ELF-1 (cell line): Measurements from ENCODE around the gene CCDC38.
"Not testable (repeated sequence)": the region's sequence is repeated elsewhere in the genome, so short reads cannot be mapped to it uniquely, and the experiment has no call there.

ENCODE experiments used
- DNase-seq: peaks from one replicate; pipeline ENCODE4 v3.0.0-alpha.2; 2016; ENCODE audit warnings: low read depth, low spot score

Gene CCDC38

GRCh38 chr12:95942524-95943329, at the start of gene CCDC38:
Gene CCDC38 (minus strand): TSS chr12:95942614. CDS start chr12:95936509, 6,105 bp downstream.
- DNase-seq = peak; percentile 25

DNA sequence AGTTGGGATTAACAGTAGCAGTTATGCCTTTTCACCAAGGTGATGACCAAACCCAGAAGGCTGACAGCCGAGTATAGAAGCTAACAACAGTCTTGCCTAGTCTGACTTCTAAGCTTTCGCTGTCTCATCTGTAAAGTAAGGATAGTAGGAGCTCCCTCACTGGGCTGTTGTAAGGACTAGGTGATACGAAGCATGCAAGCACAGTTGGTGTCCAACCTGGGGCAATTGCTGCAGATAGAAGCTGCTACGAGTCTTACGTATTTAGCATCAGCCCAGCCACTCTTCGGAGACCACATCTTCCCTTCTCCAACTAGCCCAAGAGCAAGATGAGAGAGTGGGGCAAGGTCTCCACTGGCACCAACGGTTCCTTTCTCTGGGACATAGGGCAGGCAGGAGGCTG, 47.7 kb upstream of the CCDC38 start:
- no peak for DNase-seq

DNA sequence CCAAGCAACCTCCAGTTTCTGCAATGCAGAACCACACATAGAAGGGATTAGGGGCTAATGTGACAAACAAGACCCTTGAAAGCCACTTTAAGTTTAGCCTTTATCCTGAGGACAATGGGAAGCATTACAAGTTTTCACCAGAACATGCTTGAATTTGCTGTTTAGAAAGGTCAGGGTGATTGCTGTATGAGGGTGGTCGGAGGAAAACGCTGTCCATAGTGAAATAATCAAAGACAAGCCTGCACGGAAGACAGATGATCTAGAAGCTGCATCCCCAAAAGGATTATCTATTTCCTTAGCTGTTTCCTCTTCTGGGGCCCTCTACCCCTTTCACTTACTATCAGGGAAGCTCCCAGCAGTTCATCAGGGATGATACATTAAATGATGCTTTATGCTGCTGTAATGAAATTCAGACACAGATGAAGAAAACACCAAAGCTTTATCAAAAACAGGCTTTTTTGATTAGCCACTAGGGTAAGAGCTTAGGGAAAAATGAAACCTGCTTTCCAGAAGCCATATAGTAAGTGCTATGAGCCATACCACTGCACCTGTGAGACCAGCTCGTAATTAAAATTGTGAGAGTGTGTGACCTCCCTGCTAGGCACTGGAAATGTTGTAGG, 47.2 kb upstream of the CCDC38 start:
- DNase-seq = no peak

DNA sequence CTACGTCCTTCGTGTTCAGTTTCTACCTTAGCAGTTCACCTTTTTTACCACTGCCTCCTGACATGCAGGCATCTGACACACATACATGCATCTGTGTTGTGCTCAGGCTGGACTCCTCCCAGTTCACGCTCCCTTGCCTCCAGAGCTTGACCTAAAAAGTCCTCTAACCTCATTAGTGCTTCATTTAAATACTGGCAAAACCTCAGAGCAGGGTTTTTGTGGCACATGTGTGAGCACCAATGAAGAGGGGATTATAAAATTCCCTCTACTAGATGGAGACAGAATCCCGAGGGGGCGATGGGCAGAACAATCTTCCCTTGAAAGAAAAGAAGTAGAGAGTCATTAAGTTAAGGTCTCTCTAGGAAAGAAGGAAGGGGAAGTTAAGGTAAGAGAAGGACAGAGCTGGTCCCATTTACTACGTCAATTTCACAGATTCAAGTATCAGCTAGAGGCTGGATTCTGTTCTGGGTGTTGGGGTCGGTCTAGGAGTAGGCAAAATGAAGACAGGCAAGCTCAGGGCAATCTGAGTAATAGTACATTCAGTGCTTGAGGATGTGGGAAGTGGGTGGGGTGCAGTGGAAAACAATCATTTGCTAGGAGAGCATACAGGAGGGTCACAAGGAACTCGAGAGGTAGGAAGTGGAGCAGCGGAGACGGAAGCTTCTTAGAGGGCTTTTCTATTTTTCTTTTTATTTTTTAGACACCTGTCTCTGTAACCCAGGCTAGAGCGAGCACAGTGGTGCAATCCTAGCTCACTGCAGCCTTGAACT, 46.3 kb upstream of the CCDC38 start:
- no peak for DNase-seq

DNA sequence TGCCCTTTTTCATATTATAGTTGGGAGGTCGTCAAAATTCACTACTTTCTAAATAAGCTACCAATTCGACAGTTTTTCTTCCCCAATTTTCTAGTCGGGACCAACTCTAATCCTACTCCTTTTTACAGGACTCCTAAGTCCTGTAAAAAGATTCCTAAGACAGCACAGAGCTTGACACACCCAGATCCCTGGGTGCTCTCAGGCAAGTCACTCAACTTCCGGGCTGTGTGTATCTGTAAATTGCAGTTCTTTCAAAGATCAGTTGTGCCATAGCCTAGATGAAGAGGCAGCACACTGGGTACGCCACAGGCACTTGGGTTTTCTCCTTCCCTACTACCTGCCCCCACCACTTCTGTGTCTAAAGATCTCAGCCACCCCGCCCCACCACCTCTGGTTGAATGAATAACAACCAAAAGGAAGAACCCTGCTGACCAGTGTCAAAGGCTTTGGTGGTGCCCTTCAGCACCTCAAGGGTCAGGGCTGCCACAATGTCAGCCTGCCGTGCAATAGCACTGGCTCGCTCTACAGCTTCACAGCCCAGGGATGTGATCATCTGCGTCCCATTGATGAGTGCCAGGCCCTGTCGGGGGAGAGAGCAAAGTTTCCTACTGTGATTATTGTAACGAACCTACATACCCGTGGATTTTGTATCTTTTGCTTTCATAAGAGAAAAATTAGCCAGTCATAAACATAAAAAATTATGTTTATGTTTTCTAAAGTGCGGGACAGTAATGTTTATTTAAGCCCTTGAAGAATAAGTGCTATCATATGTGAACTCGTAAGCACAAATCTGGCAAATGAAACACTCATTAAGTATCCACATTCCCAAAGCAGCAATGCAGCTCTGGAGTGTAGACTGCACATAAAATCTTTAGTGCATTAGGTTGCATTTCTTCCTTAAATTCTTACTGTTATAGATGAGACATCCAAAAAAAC, 44.5 kb upstream of the CCDC38 start:
- peak; percentile 36 for DNase-seq

DNA sequence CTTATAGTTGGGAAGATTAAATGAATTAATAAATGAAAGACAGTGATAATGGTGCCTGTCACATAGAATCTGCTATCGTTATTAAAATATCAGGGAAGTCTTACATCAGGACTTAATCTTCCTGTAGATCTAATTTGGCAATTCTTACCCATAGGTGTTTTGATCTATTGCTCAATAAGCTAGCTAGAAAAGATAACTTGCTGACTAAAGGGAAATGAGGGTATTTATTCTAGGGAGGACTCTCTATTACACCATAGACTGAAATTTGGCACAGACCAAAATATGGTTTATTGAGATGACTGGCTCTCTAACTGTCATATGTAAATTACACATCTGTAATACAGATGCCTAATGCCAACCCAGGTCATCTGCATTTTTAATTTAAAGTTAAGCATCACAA, 42.3 kb upstream of the CCDC38 start:
- no peak for DNase-seq

DNA sequence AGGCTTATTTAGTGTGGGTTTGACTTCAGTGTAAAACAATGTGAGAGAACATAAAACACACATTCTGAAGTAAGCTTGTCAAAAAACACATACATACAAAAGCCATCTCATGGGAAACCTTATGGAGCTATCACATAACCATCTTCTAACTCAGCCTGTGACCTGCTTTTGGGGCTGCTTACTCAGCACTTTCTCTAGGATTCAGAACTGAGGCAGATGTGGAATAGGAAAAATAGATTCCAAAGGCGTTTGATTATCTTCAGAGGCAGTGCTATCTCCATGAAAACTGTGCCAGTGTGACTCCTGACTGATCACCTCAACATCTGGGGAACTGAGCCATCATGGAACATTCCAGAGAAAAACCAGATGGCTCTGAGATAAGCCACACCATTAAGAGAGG, 40.2 kb upstream of the CCDC38 start:
- DNase-seq = no peak

- DNase-seq = no peak
Measured at GRCh38 chr12:95980437-95980836, 38.0 kb upstream of the CCDC38 start.

DNA sequence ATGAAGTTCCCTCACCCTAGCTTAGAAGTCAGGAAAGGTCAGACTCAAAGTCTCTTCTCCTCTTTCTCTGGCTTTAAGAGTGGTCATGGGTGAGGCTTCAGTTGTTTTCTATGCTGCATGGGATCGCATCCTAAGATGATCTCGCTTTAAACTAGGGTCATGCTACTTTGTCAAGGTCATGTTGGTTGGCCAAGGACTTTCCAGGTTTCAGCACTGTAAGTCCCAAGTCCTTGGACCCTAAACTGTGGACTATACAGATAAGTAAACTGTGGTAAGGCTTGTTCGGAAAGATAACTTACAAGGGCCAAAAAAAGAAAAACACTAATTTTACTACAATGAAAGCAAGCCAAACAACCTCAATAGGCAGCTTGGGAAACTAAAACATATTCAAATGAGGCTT, 36.4 kb upstream of the CCDC38 start:
- no peak for DNase-seq

GRCh38 chr12:95978351-95978750, 35.9 kb upstream of the CCDC38 start:
- DNase-seq = no peak

DNA sequence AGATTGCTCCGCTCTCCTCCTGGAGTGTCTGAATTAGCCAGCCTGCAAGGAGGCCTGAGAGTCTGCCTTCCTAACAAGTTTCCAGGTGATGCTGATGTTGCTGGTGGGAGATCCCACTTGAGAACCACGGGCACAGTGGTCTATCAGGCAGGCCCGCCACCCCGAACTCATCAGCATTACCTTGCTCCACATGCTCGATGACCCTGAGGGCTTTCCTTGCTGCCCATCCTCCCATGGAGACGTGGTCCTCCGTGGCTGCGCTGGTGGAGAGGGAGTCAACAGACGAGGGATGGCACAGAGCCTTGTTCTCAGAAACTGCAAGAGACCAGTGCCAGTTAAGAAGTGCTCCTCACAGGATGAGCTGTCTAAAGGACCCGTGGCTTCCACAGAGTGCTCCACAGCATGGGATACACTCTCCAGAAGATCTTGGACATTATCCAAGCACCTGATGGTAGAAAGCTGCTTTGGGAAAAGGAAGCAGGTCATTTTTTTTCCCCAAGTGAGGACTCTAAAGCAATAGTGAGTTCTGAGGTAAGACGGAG, 35.4 kb upstream of the CCDC38 start:
- no peak for DNase-seq

GRCh38 chr12:95976416-95976832, 34.0 kb upstream of the CCDC38 start:
- no peak for DNase-seq

- no peak for DNase-seq
Measured at GRCh38 chr12:95975491-95975890, 33.1 kb upstream of the CCDC38 start.

DNA sequence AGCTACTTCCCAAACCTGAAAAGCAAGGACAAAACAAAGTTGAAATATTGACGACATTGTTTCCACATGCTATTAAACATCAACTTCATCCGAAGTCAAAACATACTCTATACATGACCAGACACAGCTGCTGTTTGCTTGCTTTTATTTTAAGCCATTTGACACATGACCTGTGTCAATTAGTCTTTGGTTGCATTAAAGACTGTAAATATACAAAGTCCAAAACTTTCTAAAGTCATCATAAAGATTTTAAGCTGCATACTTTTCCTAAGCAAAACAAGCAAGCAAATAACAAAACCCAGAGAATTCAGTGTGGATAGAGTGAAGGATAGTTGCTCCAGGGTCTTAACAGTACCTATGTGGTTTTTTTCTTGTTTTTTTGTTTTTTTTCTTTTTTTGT, 31.9 kb upstream of the CCDC38 start:
- DNase-seq = no peak

DNA sequence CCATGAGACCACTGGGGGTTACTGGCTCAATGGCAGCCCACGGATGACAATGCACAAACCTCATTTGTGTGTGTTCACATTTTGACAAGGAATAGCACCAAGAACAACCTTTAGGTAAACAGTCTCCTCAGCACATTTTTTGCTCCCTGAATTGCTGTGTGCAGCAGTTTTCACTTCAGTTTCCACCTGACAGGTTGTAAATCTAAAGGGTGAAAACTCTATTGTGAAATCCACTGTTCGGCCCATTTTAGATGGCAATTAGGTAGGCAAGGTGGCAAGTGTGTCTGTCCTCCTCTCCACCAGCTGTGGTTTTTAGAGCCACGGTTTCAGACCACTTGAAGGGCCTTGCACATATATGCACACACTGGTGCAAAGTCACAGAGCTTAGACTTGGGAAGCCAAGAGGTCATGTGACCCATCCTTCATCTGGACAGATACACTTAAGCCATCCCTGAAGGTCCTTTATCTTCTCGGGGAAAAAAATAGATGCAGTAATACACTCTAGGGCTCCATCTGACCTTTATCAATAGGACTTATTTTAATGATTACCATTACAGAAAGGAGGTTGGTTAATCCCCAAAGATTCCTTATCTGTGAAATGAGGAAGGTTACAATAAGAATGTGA, 30.5 kb upstream of the CCDC38 start:
- no peak for DNase-seq

GRCh38 chr12:95970905-95971304, 28.5 kb upstream of the CCDC38 start:
- peak; percentile 92 for DNase-seq

GRCh38 chr12:95969116-95969515, 26.7 kb upstream of the CCDC38 start:
- not testable (repeated sequence) for DNase-seq

GRCh38 chr12:95967301-95967700, 24.9 kb upstream of the CCDC38 start:
- DNase-seq = no peak

DNA sequence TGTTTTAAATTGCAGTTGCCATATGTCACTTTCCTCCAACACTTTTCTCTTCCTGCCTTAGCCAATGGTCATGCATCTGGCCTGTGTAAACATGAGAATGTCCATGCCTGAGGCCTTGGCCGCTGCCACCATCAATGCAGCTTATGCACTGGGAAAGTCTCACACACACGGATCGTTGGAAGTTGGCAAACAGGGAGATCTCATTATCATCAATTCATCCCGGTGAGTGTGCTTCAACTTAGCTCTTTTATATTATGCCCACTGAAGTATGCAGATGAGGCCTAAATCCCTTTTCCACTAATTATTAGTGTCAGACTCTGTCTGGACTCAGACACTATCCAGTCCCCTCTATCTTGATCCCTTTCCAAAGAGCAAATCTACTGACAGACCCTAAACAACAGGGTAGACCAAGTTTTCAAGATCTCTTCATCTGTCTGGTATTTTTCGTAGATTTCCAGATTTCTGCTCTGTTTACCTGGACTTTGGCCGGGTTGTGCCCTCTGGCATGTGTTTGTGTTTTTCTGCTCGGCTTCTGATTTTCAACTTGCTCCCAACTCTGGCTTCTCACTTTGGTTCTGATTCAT, 24.0 kb upstream of the CCDC38 start:
- DNase-seq = no peak

- no peak for DNase-seq
Measured at GRCh38 chr12:95963096-95963495, 20.7 kb upstream of the CCDC38 start.
